ENCODE data around the gene MPHOSPH6.
"Not testable (repeated sequence)": the region's sequence is repeated elsewhere in the genome, so short reads cannot be mapped to it uniquely, and the experiment has no call there.

Gene MPHOSPH6

DNA sequence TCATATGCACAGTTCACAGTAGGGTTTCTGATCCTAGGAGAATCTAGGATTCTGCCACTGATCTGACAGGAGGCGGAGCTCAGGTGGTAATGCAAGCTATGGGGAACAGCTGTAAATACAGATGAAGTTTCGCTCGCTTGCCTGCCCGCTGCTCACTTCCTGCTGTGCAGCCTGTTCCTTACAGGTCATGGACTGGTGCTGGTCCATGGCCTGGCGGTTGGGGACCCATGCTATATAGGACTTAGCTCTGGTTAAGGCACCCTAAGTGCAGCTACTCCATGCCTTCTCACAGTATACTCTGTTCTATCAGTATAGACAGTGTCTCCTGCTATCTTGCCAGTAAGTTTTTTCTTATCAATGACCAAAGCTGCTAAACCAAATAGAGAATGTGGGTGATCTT lies 2.4 kb downstream of the MPHOSPH6 start:
- no peak for DNase-seq

DNA sequence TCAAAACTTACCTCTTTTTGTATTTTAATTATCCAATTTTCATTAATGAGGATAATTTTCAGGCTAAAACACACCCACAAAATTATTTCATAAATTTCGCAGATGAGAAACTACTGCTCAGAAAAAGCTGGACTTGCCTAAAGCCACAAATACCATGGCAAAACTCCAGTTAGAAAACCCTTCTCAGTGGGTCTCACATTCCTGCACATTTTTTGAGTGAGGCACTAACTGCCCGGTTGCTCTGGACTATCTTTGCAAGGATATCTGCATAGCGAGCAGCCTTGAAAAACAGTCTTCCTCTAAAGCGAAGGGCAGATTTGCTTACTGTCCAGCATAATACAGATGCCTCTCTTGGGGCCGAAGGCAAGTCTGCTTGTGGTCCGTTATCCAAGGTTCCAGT lies 9.8 kb downstream of the MPHOSPH6 start:
- DNase-seq: no peak

DNA sequence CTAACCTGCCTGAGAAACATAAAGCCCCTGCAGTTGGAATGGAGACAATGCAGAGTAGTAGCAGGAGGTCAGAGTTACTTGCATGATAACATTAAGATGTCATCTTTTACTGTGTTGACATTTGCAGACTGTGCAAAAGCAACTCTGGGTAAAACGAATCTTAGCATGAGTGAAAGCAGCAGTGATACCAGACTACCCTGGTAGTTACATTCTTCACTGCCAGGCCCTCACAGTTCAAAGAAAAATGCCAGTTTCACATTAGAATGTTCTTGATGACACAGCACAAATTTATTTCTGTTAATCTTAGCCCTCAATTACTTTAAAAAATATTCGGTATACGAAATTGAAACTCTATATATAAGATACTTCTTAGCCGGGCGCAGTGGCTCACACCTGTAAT lies 12.2 kb downstream of the MPHOSPH6 start:
- no peak for DNase-seq

DNA sequence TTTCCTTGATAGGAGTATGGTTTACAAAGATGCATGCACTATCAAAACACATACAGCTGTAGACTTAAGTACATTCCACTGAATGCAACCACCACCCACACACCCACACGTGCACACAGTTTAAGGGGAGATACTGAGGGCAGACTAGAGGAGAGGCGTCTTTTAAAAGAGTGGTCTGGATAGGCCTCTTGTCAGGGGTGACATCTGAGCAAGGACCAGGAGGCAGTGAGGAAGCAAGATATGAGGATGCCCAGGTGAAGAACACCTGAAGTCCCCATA lies 12.6 kb downstream of the MPHOSPH6 start:
- DNase-seq: no peak

DNA sequence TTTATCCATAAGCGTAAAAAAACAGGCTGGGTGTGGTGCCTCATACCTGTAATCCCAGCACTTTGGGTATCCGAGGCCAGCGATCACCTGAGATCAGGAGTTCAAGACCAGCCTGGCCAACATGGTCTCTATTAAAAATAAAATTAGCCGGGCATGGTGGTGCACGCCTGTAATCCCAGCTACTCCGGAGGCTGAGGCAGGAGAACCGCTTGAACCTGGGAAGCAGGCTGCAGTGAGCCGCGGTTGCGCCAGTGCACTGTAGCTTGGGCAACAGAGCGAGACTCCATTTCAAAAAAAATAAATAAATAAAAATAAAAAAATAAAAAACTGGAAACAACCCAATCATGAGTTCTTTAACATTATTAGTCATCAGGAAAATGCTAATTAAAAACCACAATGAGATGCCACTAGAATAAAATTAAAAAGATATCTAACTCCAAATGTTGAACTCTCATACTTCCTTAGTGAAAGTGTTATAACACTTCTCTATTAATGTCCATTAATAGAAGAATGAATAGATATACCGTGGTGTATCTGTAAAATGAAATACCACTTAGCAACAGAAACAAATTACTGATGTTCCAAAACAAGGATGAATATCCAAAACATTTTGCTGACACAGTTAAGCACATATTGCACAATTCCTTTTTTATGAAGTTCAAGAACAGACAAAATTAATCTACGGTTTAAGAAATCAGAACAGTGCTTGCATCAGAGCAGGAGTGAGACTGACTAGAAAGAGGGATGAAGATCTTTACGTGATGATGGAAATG lies 13.1 kb downstream of the MPHOSPH6 start:
- DNase-seq: peak in 1 of 2 donors; percentile 17

DNA sequence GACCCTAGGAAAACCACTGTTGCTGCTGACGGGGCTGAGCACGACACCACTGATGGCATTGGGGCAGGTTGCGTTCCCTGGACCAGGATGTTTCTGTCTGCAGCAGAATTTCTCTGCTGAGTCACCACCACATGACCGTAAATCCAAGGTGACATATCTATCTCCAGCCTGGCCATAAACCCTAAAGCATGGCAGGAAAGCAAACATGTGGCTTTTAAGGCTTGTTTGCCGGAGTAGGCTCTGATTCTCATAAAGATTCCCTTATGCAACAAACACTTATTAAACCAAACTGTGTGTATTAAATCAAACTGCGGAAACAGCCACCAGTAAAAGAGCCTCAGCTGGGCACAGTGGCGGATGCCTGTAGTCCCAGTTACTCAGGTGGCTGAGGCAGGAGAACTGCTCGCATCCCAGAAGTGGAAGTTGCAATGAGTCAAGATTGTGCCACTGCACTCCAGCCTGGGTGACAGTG lies 17.3 kb downstream of the MPHOSPH6 start:
- no peak for DNase-seq

DNA sequence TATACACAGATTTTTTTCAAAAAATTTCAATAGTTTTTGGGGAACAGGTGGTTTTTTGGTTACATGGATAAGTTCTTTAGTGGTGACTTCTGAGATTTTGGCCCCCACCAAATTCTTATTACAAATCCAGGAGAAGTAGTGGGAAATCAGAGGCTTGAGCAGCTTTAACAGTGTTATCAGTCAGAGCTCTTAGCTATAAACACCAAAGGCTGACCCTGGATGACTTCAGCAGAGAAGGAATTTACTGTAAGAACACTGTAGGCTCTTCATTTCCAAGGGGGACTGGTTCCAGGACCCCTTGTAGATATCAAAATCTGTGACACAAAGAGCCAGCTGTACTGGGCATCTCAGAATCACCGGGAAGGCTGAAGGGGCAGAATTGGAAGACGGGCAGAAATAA lies 17.8 kb downstream of the MPHOSPH6 start:
- DNase-seq: no peak

DNA sequence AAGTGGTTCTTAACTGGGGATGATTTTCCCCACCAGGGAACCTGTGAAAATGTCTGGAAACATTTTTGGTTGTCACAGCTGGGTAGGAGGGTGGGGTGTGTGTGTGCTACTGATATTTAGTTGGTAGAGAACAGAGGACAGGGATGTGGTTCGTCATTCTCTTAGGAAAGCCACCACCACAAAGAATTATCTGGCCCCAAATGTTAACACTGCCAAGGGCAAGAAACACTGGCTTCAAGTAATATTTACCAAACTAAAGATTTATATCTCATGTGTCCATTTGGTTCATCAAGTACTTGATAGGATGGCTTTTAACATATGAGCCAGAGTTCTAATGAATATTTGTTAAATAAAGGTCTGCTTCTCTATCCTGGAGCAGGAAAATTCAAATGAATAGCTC lies 19.5 kb downstream of the MPHOSPH6 start:
- DNase-seq: no peak

DNA sequence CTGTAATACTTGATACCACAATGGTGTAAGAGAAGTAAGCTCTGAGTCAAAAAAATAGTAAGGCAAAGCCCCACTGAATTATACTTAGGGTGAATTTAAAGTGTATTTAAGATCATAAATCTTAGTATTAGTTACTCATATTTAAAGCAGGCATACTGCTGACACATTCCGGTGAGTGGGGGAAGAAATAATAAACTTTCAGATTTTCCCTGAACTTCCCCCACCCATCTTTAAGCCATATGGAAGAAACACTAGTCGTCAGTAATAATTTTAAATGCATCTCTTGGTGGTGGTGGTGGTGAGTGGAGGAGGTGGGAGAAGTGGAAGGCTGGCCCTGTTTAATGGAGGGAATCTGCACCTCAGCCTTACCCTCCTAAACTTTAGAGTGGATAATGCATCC lies 20.5 kb downstream of the MPHOSPH6 start:
- no peak for DNase-seq

DNA sequence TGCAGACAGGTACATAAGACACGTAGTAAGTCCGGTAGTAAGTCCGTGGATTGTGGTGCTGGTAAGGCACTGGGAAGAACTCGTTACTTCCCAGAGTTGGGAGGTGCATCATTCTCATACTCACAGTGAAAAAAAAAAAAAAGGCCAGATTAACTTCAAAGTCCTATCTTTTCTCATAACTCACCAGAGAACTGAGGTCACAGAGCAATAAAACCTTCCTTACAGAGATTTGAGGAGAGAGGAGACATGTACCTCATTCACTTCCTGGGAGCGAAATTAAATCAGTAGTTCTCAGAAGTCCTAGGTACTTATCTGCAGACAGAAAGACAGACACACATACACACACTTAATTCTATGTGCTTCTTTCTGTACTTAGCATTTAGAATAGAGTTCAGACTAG lies 22.5 kb downstream of the MPHOSPH6 start:
- DNase-seq: no peak

DNA sequence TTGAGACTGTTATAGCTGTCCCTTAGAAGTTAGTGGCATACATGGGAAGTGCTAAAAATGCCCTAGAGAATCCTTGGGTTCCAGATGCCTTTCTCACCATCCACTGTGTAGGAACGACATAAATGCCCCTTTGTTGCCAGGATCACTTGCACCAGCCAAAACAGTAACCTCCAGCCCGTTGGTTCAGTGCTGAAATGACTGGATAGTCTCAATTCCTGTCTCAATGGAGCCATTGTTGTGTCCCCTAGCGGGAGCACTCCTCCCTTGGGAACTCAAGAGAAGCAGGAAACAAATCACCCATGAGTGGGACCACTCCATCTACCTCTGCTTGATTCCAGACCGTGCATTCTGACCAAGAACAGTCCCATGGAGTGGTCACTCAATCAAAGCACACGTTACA lies 23.1 kb downstream of the MPHOSPH6 start:
- DNase-seq: no peak

DNA sequence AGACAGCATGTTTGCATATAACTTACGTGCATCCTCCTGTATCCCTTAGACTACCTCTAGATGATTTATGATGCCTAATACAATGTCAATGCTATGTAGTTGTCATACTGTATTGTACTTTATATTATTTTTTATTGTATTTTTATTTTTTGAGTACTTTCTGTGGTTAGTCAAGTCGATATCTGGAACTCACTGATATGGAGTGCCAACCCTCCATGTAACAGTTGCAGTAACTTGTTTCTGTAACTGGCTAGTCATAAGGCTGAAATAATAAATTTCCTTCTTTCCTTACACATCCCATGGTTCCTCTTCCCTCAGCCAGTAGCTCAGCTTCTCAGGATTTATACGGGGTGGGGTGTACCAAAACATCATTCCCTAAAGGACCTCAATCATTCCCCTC lies 23.5 kb downstream of the MPHOSPH6 start:
- no peak for DNase-seq

DNA sequence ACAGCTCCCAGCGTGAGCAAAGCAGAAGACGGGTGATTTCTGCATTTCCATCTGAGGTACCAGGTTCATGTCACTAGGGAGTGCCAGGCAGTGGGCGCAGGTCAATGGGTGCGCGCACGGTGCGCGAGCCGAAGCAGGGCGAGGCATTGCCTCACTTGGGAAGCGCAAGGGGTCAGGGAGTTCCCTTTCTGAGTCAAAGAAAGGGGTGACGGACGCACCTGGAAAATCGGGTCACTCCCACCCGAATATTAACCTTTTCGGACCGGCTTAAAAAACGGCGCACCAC lies 30.8 kb downstream of the MPHOSPH6 start:
- DNase-seq: not testable (repeated sequence)

DNA sequence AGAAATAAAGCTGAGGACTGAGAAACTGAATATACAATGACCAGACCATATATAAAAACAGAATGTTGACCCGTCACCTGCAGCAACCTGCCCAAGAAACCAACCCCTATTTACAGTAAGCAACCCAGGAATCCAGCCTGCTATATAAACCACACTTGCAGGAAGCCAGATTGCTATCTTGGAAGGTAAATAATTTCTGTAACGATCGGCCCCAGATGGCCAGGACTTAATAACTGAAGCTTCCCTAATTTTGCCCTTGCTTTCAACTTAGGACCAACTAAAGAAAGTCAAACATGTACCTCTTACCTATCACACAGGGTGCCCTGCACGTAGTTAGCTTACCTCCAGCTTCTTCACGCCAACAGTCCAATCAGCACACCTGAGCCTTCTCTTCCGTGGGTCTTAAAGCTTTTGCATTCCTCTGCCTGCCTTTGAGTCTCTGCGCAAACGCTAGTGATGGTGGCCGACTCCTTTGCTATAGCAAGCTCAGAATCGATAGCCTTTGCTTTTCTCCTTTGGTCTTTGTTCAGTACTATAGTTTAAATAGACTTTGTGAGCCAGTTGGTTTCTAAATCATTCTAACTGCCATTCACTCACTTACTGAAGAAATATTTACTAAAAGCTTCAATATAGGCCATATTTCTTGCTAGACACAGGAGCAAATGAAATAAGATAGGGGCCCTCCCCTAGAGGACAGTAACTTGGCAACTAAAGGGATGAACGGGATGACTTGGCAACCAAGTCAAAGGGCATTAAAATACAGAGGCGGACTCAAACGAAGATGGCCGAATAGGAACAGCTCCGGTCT lies 31.3 kb downstream of the MPHOSPH6 start:
- DNase-seq: no peak

DNA sequence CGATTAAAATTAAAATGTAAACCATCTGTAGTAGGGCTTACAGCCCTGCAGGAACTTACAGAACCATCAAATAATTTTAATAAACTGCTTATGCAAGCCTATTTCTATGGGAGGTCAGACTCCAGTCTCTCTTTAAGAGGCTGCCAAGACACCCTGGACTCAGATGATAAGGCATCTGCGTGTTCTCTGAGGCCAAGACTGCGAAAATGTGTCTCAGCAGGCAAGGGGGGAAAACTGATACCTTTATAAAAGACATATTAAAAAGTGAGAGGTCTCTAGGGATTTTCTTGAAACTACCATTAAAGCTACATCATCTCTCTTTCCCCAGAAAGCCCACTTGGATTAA lies 32.2 kb downstream of the MPHOSPH6 start:
- no peak for DNase-seq

DNA sequence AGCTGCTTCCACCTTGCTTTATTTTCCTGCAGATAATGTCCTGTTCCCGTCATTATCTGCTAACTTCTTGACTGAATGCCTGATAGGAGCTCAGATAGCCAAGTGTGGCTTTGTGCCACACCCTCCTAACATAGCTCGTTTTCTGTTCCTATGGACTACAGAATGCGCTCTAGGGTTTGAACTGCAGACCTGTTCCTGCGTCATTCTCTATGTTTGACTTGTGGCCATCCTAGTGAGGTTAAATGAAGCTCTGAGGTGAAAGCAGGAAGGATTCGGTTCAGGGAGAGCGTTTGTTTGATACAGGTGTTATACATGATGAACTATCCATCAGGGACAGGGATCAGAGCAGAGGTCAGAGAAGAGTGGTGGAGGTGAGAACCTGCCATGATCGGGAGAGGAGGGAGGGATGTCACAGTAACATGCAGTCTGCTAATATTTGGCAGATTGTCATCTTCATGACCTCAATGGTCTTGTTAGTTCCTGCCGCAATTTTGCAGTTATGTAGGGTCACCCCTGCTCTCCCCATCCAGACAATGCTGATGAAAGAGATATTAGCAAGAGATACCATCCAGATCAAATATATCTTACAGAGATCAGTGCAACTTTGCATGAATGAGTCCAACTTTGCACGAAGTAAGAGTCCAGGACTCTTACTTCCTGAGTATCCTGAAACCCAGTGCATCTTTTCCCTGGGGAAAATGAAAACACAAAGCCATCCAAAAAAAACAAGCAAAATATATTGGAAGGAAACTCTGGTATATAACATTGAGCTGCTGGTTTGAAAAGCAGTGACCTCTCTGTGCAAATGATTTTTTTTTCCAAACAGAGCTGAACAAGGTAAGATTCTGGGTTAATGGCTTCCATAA lies 32.8 kb downstream of the MPHOSPH6 start:
- no peak for DNase-seq

DNA sequence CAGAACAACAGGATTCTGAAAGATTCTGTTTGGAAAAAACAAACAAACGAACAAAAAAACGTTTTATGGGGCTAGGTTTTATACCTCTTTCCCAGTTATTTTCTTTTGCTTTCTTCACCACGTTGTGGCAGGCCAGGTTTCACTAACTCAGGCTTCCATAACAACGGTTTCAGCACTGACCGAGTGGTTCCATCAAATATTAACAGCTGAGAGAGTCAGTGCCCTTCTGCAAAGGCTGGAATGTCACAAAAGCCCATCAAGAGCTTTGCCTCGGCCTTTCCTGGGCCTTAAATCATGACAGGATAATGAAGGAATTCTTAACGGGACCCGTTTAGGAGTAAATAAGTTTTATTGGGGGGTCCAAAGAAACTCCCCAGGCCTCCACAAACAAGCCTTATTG lies 34.2 kb downstream of the MPHOSPH6 start:
- DNase-seq: no peak

DNA sequence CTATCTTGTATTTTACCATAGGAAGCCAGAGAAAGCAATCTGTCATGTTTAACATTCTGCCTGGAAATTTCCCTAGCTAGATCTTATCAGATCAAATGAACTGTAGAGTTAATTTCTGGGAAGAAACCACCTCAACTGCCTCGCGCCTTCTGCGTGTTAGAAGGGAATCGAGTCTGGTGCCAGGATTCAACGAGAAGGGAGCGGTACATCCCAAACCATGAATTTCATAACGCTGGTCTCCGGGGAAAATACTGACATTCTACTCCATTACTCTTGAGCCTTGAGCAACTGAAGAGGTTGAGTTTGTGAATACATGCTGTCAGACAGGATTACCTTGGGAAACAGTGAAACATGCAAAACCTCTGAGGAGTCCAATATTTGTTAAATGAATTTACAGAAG lies 35.2 kb downstream of the MPHOSPH6 start:
- no peak for DNase-seq

DNA sequence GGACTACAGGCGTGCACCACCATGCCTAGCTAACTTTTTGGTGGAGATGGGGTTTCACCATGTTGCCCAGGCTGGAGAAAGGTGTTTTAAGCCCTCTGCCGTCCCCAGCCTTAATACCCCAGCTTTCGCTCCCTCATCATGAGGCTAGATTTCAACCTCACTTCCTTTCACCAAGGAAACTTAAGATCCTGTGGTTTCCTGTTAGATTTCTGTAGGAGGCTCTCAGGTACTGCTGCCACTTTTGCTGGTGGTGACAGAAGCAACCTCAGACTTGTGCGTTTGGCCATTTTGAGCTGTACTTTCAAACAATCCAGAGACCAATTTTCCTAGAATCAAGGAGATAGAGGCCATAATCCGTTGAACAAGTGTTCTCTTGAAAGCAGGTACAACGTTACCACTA lies 36.2 kb downstream of the MPHOSPH6 start:
- DNase-seq: no peak

DNA sequence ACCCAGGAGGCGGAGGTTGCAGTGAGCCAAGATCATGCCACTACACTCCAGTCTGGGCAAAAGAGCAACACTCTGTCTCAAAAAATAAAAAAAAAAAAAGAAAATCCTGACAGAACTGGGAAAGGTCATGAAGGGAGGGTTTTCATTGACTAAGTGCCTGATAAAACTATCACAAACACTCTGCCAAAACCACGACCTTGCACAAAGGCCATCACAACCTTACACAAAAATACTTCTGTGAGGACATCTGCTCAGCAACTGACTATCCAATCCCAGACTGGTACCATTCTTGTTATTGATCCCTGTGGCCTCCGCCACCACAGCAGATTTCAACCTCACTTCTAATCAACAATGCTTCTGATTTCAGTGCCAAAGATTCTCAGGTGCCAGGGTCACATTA lies 40.1 kb downstream of the MPHOSPH6 start:
- no peak for DNase-seq

DNA sequence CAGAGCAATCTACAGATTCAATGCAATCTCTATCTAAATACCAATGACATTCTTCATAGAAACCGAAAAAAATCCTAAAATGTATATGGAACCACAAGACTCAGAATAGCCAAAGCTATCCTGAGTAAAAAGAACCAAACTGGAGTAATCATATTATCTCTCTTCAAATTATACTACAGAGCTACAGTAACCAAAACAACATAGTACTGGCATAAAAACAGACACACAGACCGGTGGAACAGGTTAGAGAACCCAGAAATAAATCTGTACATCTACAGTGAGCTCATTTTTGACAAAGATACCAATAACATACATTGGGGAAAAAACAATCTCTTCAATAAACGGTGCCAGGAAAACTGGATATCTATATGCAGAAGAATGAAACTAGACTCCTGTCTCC lies 45.4 kb downstream of the MPHOSPH6 start:
- no peak for DNase-seq

DNA sequence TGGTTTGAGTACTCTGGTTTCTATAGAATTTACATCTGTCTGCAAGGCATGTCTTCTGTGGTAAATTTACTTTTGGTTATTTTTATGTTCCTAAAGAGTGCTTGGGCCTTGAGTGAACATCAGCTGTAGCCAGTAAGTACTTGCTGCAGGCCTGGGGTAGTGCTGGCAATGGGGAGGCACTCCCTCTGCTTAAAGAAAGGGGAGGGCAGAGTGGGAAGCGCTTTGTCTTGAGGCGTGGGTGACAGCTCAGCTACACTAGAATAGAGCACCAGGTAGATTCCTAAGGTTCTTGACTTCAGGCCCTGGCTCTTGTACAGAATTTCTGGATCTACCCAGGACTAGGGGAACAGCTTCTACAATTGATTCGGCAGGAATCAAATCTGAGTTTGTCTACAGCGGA lies 50.6 kb downstream of the MPHOSPH6 start:
- DNase-seq: no peak

DNA sequence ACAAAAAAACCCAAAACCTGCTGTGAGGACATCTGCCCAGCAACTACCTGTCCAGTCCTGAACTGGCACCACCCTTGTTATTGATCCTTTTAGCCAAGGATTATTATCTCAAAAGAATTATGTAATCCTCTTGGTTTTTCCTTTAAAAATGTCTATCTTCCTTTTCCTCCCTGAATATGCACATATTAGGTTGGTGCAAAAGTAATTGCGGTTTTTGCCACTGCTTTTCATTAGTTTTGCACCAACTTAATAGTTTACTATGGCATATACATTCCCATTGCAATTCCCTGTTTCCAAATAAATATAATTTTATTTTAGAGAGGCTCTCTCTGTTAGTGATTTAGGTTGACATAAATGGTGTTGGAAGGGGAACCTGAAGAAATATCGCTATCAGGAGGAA lies 51.3 kb downstream of the MPHOSPH6 start:
- DNase-seq: no peak

DNA sequence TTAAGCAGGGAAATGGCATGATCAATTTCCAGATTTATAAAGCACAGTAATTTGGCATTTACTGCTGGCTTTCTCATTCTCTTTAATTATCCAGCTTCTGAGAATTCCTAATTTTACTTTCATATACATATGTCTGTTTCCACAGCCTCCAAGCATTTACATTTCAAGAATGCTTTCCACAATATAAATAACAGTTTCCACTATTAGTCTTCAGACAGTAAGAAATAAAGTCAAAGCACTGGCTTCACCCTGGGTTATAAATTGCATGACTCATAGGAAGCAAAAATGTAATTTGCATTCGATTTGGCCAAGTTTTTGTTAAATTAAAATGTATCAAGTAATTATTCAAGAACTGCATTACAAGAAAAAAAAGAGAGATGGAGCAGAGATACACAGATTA lies 53.5 kb downstream of the MPHOSPH6 start:
- DNase-seq: no peak

Measured in inflammatory macrophage treated with lipopolysaccharide for 1 hour (primary cell).